Measurements from ENCODE around the gene TIMM10B.

The TIMM10B gene

GRCh38 chr11:6497069-6497839 is 16.0 kb downstream of the TIMM10B start, which contains the start of gene DNHD1:
DNHD1 (plus strand) TSS chr11:6497280; CDS start chr11:6498216, 936 bp downstream.
- TF ChIP-seq SIN3A (IDR thresholded peaks at IDR 0.05; ENCODE audit: borderline replicate concordance, insufficient read depth, low read length) (no peak), REST (IDR thresholded peaks at IDR 0.05; ENCODE audit: insufficient read depth in 1 of 2, low read depth in 2 of 2, low read length in 2 of 2) (no peak), TAF1 (IDR thresholded peaks at IDR 0.05; ENCODE audit: borderline replicate concordance, insufficient read depth, low read length) (no peak), FOXP2 (optimal IDR thresholded peaks at IDR 0.05; ENCODE audit: borderline replicate concordance, extremely low read depth, extremely low read length, insufficient read depth) (no peak), POLR2AphosphoS5 (IDR thresholded peaks at IDR 0.05; ENCODE audit: low read depth, low read length) (no peak)

GRCh38 chr11:6498121-6498520 is 16.8 kb downstream of the TIMM10B start:
- TF ChIP-seq FOXP2 (optimal IDR thresholded peaks at IDR 0.05; ENCODE audit: borderline replicate concordance, extremely low read depth, extremely low read length, insufficient read depth), result no peak
- no peak for TF ChIP-seq POLR2AphosphoS5 (IDR thresholded peaks at IDR 0.05; ENCODE audit: low read depth, low read length)
- no peak for TF ChIP-seq TAF1 (IDR thresholded peaks at IDR 0.05; ENCODE audit: borderline replicate concordance, insufficient read depth, low read length)
- no peak for TF ChIP-seq REST (IDR thresholded peaks at IDR 0.05; ENCODE audit: insufficient read depth in 1 of 2, low read depth in 2 of 2, low read length in 2 of 2)
- no peak for TF ChIP-seq SIN3A (IDR thresholded peaks at IDR 0.05; ENCODE audit: borderline replicate concordance, insufficient read depth, low read length)

DNA sequence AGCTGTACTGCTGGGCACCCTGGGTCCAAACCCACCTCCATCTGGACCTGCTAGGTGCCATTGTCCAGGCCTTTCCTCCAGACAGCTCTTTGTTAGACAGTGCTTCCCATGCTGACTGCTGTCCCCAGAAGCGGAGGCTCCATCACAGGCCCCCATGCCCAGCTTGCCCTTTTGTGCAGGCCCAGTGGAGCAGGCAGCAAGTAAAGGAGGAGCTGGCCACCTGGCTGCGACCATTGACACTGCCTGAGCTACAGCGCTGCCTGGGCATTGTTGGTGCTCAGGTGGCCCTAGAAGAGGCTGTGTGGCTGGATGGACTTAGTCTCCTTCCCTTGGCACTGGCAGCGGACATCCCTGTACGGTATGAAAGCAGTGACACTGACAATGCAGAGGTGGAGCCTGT is 17.2 kb downstream of the TIMM10B start:
- no peak for TF ChIP-seq REST (IDR thresholded peaks at IDR 0.05; ENCODE audit: insufficient read depth in 1 of 2, low read depth in 2 of 2, low read length in 2 of 2)
- no peak for TF ChIP-seq FOXP2 (optimal IDR thresholded peaks at IDR 0.05; ENCODE audit: borderline replicate concordance, extremely low read depth, extremely low read length, insufficient read depth)
- TF ChIP-seq SIN3A (IDR thresholded peaks at IDR 0.05; ENCODE audit: borderline replicate concordance, insufficient read depth, low read length), result no peak
- no peak for TF ChIP-seq TAF1 (IDR thresholded peaks at IDR 0.05; ENCODE audit: borderline replicate concordance, insufficient read depth, low read length)
- no peak for TF ChIP-seq POLR2AphosphoS5 (IDR thresholded peaks at IDR 0.05; ENCODE audit: low read depth, low read length)

DNA sequence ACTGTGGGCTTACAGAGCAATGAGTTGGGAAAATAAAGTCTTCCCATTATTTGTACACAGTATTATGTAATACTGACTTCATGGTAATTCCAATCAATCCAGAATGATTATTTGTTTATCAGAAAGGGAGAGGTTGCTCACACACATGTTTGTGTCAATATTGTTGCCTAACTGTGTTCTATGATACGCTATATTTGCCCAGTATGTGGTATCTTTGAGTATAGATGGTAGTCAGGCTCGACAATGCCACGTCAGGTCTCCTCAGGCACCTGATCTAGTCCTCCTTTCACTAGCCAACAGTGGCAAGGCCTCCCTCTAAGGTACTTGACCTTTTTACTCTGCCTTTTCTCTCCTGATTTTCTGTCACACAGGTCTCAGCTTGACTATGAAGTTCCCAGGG is 21.1 kb downstream of the TIMM10B start:
- TF ChIP-seq POLR2AphosphoS5 (IDR thresholded peaks at IDR 0.05; ENCODE audit: low read depth, low read length), result no peak
- TF ChIP-seq REST (IDR thresholded peaks at IDR 0.05; ENCODE audit: insufficient read depth in 1 of 2, low read depth in 2 of 2, low read length in 2 of 2), result no peak
- TF ChIP-seq SIN3A (IDR thresholded peaks at IDR 0.05; ENCODE audit: borderline replicate concordance, insufficient read depth, low read length), result no peak
- no peak for TF ChIP-seq FOXP2 (optimal IDR thresholded peaks at IDR 0.05; ENCODE audit: borderline replicate concordance, extremely low read depth, extremely low read length, insufficient read depth)
- no peak for TF ChIP-seq TAF1 (IDR thresholded peaks at IDR 0.05; ENCODE audit: borderline replicate concordance, insufficient read depth, low read length)
